HepG2 (cell line): Measurements from ENCODE around the gene PRSS53. TPM values are rescaled to one million over a fixed set of nuclear protein-coding genes. Genes with fewer than 3 reads are reported as not detected.
A peak's percentile ranks its signal among the peaks of the same experiment; 100 is the strongest.

Experiments used
- CAMTA2 ChIP-seq: sonication (generic); formaldehyde crosslinking; IDR thresholded peaks from 2 replicates; pipeline ENCODE4 v1.4.0; 2020; ENCODE audit warnings: mild to moderate bottlenecking, missing genetic modification reagents, borderline replicate concordance
- KMT2B ChIP-seq: IDR thresholded peaks from 2 replicates; pipeline ENCODE4 v1.6.1; 2016; ENCODE audit warnings: missing genetic modification reagents, missing compliant biosample characterization
- RBM39 ChIP-seq: fragments of 200-400 bp; formaldehyde crosslinking; IDR thresholded peaks from one replicate; pipeline ENCODE4 v1.6.1; 2018; ENCODE audit warnings: antibody characterized with exemption, mild to moderate bottlenecking, low read depth, low read length; ENCODE audit not compliant: poor library complexity, severe bottlenecking
- TCF7 ChIP-seq: sonication (generic); IDR thresholded peaks from 2 replicates; pipeline ENCODE4 v1.6.1; 2016; ENCODE audit warnings: antibody characterized with exemption, low read depth
- ZBTB21 ChIP-seq: sonication (generic); formaldehyde crosslinking; IDR thresholded peaks from 2 replicates; pipeline ENCODE4 v1.4.0; 2020; ENCODE audit warnings: missing genetic modification reagents
- ZFX ChIP-seq: sonication (generic); formaldehyde crosslinking; IDR thresholded peaks from 2 replicates; pipeline ENCODE4 v1.4.0; 2020; ENCODE audit warnings: mild to moderate bottlenecking, low read depth, missing genetic modification reagents, moderate library complexity
- ZNF207 ChIP-seq: fragments of 450-650 bp; IDR thresholded peaks from 2 replicates; pipeline ENCODE4 v1.6.1; 2016; ENCODE audit warnings: antibody characterized with exemption, borderline replicate concordance
- ZNF296 ChIP-seq: sonication (generic); formaldehyde crosslinking; conservative IDR thresholded peaks from 2 replicates; pipeline ENCODE4 v1.5.0; 2020; ENCODE audit warnings: mild to moderate bottlenecking, missing genetic modification reagents
- ZNF350 ChIP-seq: sonication (generic); formaldehyde crosslinking; IDR thresholded peaks from 2 replicates; pipeline ENCODE4 v1.4.0; 2020; ENCODE audit warnings: mild to moderate bottlenecking, low read depth, missing genetic modification reagents, borderline replicate concordance
- ZNF564 ChIP-seq: sonication (generic); formaldehyde crosslinking; IDR thresholded peaks from 2 replicates; pipeline ENCODE4 v1.8.1; 2023; ENCODE audit warnings: mild to moderate bottlenecking, missing genetic modification reagents
- ZNF577 ChIP-seq: sonication (generic); formaldehyde crosslinking; IDR thresholded peaks from 2 replicates; pipeline ENCODE4 v1.4.0; 2020; ENCODE audit warnings: mild to moderate bottlenecking, low read depth, missing genetic modification reagents, borderline replicate concordance
- polyA plus RNA-seq, 8 experiments: library from polyadenylated mRNA; depleted of rRNA in 3 of 8; stranded (reverse) in 7 of 8; unstranded in 1 of 8; fragments of >200 nt; fragmentation: Illumina TruSeq in 4 of 8; extraction: Trizol in 4 of 8; gene quantifications; 2 replicates each; pipeline versions ENCODE4 v1.2.1 to v1.2.3, GENCODE V29; 2011 to 2016; ENCODE audit warnings: low read depth in 4 of 8, missing spikeins in 1 of 8, mixed read lengths in 1 of 8; ENCODE audit not compliant: insufficient read depth in 1 of 8
- total RNA-seq, 5 experiments: library from RNA; depleted of rRNA; stranded (reverse); fragments of >200 nt; fragmentation: Illumina TruSeq; extraction: Trizol; gene quantifications; 2 replicates each; pipeline ENCODE4 v1.2.3, GENCODE V29; 2016; ENCODE audit warnings: low read depth in 1 of 5
- TF ChIP-seq, protein P1 (sequence below): sonication (generic); formaldehyde crosslinking; IDR thresholded peaks from 2 replicates; pipeline ENCODE4 v1.4.0; 2020; ENCODE audit warnings: low read depth, missing genetic modification reagents
- TF ChIP-seq, protein P2 (sequence below): sonication (generic); formaldehyde crosslinking; IDR thresholded peaks from 2 replicates; pipeline ENCODE4 v1.5.1; 2020; ENCODE audit warnings: missing genetic modification reagents, mild to moderate bottlenecking, borderline replicate concordance
- TF ChIP-seq, protein P3 (sequence below): sonication (generic); formaldehyde crosslinking; IDR thresholded peaks from 2 replicates; pipeline ENCODE4 v1.4.0; 2020; ENCODE audit warnings: mild to moderate bottlenecking, low read depth, missing genetic modification reagents
- TF ChIP-seq, protein P4 (sequence below): sonication (generic); formaldehyde crosslinking; IDR thresholded peaks from 2 replicates; pipeline ENCODE4 v1.5.0; 2020; ENCODE audit warnings: missing genetic modification reagents
- TF ChIP-seq, protein P5 (sequence below): sonication (generic); formaldehyde crosslinking; IDR thresholded peaks from 2 replicates; pipeline ENCODE4 v1.4.0; 2020; ENCODE audit warnings: missing genetic modification reagents, mild to moderate bottlenecking, borderline replicate concordance

The PRSS53 gene
- total and polyA plus RNA-seq, 2 of the 13 experiments (the other 11 are each of a cell fraction or from before 2014, with no cell fraction given): 2.2 to 7.4 TPM

DNA sequence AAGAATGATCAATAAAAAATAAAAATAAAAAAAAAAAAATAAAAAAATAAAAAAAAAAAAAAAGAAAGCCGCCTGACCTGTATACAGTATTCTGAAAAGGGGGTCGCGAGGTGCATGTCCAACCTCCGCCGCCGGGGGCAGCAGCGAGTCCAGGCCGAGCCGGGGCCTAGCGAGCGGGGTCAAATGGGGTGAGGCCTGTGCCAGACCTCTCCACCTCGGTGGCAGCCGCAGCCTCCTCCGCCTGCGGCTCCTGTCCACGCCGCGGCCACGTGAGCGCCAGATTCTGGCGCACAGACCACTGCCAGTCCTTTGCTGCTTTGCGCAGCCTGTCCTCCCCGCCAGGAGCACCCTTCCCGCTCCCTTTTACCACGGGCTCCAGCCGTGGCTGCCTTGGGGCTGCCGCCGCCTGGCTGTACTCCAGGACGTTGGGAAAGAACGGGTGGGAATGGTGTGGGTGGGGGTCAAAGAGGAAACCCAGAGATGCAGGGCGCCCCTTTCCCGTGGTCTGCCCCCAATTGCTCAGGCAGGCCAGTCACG is 17.0 kb upstream of the PRSS53 start (continued):
- TF ChIP-seq, protein P1, sequence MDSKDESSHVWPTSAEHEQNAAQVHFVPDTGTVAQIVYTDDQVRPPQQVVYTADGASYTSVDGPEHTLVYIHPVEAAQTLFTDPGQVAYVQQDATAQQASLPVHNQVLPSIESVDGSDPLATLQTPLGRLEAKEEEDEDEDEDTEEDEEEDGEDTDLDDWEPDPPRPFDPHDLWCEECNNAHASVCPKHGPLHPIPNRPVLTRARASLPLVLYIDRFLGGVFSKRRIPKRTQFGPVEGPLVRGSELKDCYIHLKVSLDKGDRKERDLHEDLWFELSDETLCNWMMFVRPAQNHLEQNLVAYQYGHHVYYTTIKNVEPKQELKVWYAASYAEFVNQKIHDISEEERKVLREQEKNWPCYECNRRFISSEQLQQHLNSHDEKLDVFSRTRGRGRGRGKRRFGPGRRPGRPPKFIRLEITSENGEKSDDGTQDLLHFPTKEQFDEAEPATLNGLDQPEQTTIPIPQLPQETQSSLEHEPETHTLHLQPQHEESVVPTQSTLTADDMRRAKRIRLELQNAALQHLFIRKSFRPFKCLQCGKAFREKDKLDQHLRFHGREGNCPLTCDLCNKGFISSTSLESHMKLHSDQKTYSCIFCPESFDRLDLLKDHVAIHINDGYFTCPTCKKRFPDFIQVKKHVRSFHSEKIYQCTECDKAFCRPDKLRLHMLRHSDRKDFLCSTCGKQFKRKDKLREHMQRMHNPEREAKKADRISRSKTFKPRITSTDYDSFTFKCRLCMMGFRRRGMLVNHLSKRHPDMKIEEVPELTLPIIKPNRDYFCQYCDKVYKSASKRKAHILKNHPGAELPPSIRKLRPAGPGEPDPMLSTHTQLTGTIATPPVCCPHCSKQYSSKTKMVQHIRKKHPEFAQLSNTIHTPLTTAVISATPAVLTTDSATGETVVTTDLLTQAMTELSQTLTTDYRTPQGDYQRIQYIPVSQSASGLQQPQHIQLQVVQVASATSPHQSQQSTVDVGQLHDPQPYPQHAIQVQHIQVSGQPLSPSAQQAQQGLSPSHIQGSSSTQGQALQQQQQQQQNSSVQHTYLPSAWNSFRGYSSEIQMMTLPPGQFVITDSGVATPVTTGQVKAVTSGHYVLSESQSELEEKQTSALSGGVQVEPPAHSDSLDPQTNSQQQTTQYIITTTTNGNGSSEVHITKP (CRISPR knock-in tag): peak; percentile 79
- peak; percentile 96 for TF ChIP-seq CAMTA2 (CRISPR knock-in tag)
- TF ChIP-seq, protein P2, sequence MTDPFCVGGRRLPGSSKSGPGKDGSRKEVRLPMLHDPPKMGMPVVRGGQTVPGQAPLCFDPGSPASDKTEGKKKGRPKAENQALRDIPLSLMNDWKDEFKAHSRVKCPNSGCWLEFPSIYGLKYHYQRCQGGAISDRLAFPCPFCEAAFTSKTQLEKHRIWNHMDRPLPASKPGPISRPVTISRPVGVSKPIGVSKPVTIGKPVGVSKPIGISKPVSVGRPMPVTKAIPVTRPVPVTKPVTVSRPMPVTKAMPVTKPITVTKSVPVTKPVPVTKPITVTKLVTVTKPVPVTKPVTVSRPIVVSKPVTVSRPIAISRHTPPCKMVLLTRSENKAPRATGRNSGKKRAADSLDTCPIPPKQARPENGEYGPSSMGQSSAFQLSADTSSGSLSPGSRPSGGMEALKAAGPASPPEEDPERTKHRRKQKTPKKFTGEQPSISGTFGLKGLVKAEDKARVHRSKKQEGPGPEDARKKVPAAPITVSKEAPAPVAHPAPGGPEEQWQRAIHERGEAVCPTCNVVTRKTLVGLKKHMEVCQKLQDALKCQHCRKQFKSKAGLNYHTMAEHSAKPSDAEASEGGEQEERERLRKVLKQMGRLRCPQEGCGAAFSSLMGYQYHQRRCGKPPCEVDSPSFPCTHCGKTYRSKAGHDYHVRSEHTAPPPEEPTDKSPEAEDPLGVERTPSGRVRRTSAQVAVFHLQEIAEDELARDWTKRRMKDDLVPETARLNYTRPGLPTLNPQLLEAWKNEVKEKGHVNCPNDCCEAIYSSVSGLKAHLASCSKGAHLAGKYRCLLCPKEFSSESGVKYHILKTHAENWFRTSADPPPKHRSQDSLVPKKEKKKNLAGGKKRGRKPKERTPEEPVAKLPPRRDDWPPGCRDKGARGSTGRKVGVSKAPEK (CRISPR knock-in tag): peak; percentile 95; the same call in 1 of the 2 replicates
- TF ChIP-seq ZNF564 (CRISPR knock-in tag): peak; percentile 95
- TF ChIP-seq, protein P3, sequence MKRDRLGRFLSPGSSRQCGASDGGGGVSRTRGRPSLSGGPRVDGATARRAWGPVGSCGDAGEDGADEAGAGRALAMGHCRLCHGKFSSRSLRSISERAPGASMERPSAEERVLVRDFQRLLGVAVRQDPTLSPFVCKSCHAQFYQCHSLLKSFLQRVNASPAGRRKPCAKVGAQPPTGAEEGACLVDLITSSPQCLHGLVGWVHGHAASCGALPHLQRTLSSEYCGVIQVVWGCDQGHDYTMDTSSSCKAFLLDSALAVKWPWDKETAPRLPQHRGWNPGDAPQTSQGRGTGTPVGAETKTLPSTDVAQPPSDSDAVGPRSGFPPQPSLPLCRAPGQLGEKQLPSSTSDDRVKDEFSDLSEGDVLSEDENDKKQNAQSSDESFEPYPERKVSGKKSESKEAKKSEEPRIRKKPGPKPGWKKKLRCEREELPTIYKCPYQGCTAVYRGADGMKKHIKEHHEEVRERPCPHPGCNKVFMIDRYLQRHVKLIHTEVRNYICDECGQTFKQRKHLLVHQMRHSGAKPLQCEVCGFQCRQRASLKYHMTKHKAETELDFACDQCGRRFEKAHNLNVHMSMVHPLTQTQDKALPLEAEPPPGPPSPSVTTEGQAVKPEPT: 0 out of 2 replicates have a peak, but pooled peaks have one; percentile 67
- peak; percentile 66 for TF ChIP-seq ZBTB21 (CRISPR knock-in tag)
- TF ChIP-seq ZFX (CRISPR knock-in tag): peak; percentile 96
- TF ChIP-seq RBM39: peak; percentile 93
- no peak for TF ChIP-seq ZNF577 (CRISPR knock-in tag)
- TF ChIP-seq ZNF350 (CRISPR knock-in tag): peak; percentile 98
- TF ChIP-seq KMT2B: peak; percentile 78
- TF ChIP-seq, protein P4, sequence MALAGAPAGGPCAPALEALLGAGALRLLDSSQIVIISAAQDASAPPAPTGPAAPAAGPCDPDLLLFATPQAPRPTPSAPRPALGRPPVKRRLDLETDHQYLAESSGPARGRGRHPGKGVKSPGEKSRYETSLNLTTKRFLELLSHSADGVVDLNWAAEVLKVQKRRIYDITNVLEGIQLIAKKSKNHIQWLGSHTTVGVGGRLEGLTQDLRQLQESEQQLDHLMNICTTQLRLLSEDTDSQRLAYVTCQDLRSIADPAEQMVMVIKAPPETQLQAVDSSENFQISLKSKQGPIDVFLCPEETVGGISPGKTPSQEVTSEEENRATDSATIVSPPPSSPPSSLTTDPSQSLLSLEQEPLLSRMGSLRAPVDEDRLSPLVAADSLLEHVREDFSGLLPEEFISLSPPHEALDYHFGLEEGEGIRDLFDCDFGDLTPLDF (CRISPR knock-in tag): peak; percentile 74
- TF ChIP-seq TCF7: no peak
- TF ChIP-seq, protein P5, sequence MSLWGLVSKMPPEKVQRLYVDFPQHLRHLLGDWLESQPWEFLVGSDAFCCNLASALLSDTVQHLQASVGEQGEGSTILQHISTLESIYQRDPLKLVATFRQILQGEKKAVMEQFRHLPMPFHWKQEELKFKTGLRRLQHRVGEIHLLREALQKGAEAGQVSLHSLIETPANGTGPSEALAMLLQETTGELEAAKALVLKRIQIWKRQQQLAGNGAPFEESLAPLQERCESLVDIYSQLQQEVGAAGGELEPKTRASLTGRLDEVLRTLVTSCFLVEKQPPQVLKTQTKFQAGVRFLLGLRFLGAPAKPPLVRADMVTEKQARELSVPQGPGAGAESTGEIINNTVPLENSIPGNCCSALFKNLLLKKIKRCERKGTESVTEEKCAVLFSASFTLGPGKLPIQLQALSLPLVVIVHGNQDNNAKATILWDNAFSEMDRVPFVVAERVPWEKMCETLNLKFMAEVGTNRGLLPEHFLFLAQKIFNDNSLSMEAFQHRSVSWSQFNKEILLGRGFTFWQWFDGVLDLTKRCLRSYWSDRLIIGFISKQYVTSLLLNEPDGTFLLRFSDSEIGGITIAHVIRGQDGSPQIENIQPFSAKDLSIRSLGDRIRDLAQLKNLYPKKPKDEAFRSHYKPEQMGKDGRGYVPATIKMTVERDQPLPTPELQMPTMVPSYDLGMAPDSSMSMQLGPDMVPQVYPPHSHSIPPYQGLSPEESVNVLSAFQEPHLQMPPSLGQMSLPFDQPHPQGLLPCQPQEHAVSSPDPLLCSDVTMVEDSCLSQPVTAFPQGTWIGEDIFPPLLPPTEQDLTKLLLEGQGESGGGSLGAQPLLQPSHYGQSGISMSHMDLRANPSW (CRISPR knock-in tag): no peak
- peak; percentile 89; the same call in 1 of the 2 replicates for TF ChIP-seq ZNF296 (CRISPR knock-in tag)
- TF ChIP-seq ZNF207: no peak
